H9 (cell line): ENCODE measurements around the gene GATC. TPM values are rescaled to one million over a fixed set of nuclear protein-coding genes. Genes with fewer than 3 reads are reported as not detected.

Experiments used
- DNase-seq: peaks from one replicate; pipeline ENCODE4 v3.0.0-alpha.2; 2017
- H2AFZ ChIP-seq: one replicate; pipeline ENCODE4 v1.6.1; 2013; ENCODE audit warnings: mild to moderate bottlenecking, low read length, control low read depth, moderate library complexity
- H2AK5ac ChIP-seq: 2 replicates; pipeline ENCODE4 v1.6.1; 2013; ENCODE audit warnings: low read length, control low read depth, mixed read lengths; ENCODE audit not compliant: insufficient read length
- H2BK120ac ChIP-seq: one replicate; pipeline ENCODE4 v1.6.1; 2013; ENCODE audit warnings: low read depth, mild to moderate bottlenecking, low read length, control low read depth, inconsistent platforms; ENCODE audit not compliant: poor library complexity, severe bottlenecking
- H2BK12ac ChIP-seq: 2 replicates; pipeline ENCODE4 v1.6.1; 2013; ENCODE audit warnings: low read length, control low read depth, mixed read lengths, low read depth; ENCODE audit not compliant: insufficient read length
- H2BK15ac ChIP-seq: 2 replicates; pipeline ENCODE4 v1.6.1; 2013; ENCODE audit warnings: low read depth, low read length, control low read depth
- H2BK20ac ChIP-seq: one replicate; pipeline ENCODE4 v1.6.1; 2013; ENCODE audit warnings: low read depth, mild to moderate bottlenecking, low read length, control low read depth, inconsistent platforms; ENCODE audit not compliant: poor library complexity, severe bottlenecking
- H2BK5ac ChIP-seq: 2 replicates; pipeline ENCODE4 v1.6.1; 2013; ENCODE audit warnings: low read length, control low read depth, mixed read lengths; ENCODE audit not compliant: insufficient read length
- H3K14ac ChIP-seq: 2 replicates; pipeline ENCODE4 v1.6.1; 2013; ENCODE audit warnings: low read length, control low read depth; ENCODE audit not compliant: insufficient read depth
- H3K18ac ChIP-seq: 2 replicates; pipeline ENCODE4 v1.6.1; 2013; ENCODE audit warnings: low read depth, mild to moderate bottlenecking, mixed read lengths, low read length, control low read depth; ENCODE audit not compliant: insufficient read length
- H3K23ac ChIP-seq: 2 replicates; pipeline ENCODE4 v1.6.1; 2013; ENCODE audit warnings: low read length, control low read depth, mixed read lengths, low read depth; ENCODE audit not compliant: insufficient read length
- H3K23me2 ChIP-seq: 2 replicates; pipeline ENCODE4 v1.6.1; 2013; ENCODE audit warnings: low read depth, mild to moderate bottlenecking, mixed read lengths, low read length, control low read depth; ENCODE audit not compliant: insufficient read length, poor library complexity, severe bottlenecking
- H3K27ac ChIP-seq: 2 replicates; pipeline ENCODE4 v1.5.1; 2013; ENCODE audit warnings: low read length, control low read depth, mixed read lengths, low read depth; ENCODE audit not compliant: insufficient read length
- H3K27me3 ChIP-seq: 2 replicates; pipeline ENCODE4 v1.6.1; 2013; ENCODE audit warnings: low read length, control low read depth, inconsistent platforms; ENCODE audit not compliant: insufficient read depth
- H3K4ac ChIP-seq: 2 replicates; pipeline ENCODE4 v1.6.1; 2013; ENCODE audit warnings: low read depth, mild to moderate bottlenecking, control low read depth, inconsistent platforms, low read length, moderate library complexity
- H3K4me1 ChIP-seq: 2 replicates; pipeline ENCODE4 v1.6.1; 2013; ENCODE audit warnings: low read length, control low read depth, inconsistent platforms; ENCODE audit not compliant: insufficient read depth
- H3K4me2 ChIP-seq: 2 replicates; pipeline ENCODE4 v1.6.1; 2013; ENCODE audit warnings: low read length, control low read depth, mixed read lengths; ENCODE audit not compliant: insufficient read length, insufficient read depth
- H3K56ac ChIP-seq: 2 replicates; pipeline ENCODE4 v1.6.1; 2013; ENCODE audit warnings: low read depth, mild to moderate bottlenecking, mixed read lengths, low read length, control low read depth; ENCODE audit not compliant: insufficient read length
- H3K79me1 ChIP-seq: 2 replicates; pipeline ENCODE4 v1.6.1; 2013; ENCODE audit warnings: low read depth, mild to moderate bottlenecking, moderate library complexity, low read length, control low read depth, inconsistent platforms; ENCODE audit not compliant: insufficient read depth, poor library complexity, severe bottlenecking
- H3K79me2 ChIP-seq: 2 replicates; pipeline ENCODE4 v1.6.1; 2013; ENCODE audit warnings: low read length, control low read depth, inconsistent platforms; ENCODE audit not compliant: insufficient read depth
- H3K9ac ChIP-seq: 2 replicates; pipeline ENCODE4 v1.6.1; 2013; ENCODE audit warnings: low read length, control low read depth, mixed read lengths; ENCODE audit not compliant: insufficient read length; ENCODE audit errors: extremely low read depth
- H3K9me3 ChIP-seq: one replicate; pipeline ENCODE4 v1.6.1; 2013; ENCODE audit warnings: low read depth, low read length, inconsistent platforms; ENCODE audit not compliant: control insufficient read depth
- H3T11ph ChIP-seq: one replicate; pipeline ENCODE4 v1.6.1; 2013; ENCODE audit warnings: mild to moderate bottlenecking, low read length, control low read depth, inconsistent platforms
- H4K20me1 ChIP-seq: one replicate; pipeline ENCODE4 v1.6.1; 2013; ENCODE audit not compliant: control insufficient read depth, insufficient read length, insufficient read depth
- H4K5ac ChIP-seq: 2 replicates; pipeline ENCODE4 v1.6.1; 2013; ENCODE audit warnings: low read depth, mild to moderate bottlenecking, mixed read lengths, low read length, control low read depth; ENCODE audit not compliant: insufficient read length
- H4K8ac ChIP-seq: replicated peaks from 2 replicates; pipeline ENCODE4 v1.6.1; 2013; ENCODE audit warnings: low read length, control low read depth, mixed read lengths, low read depth; ENCODE audit not compliant: insufficient read length
- H4K91ac ChIP-seq: 2 replicates; pipeline ENCODE4 v1.6.1; 2013; ENCODE audit warnings: low read depth, mild to moderate bottlenecking, moderate library complexity, mixed read lengths, low read length, control low read depth; ENCODE audit not compliant: insufficient read length
- H3K27ac Mint-ChIP-seq, 3 experiments: 2 replicates in 2 of 3; 3 replicates in 1 of 3; pipeline ENCODE4 v1.8.0; 2020 to 2021; ENCODE audit warnings: mixed read lengths in 3 of 3, mild to moderate bottlenecking in 1 of 3, moderate library complexity in 1 of 3
- H3K27me3 Mint-ChIP-seq: 2 replicates; pipeline ENCODE4 v1.8.0; 2021; ENCODE audit warnings: low read depth, mild to moderate bottlenecking, moderate library complexity, mixed read lengths
- H3K36me3 Mint-ChIP-seq, 3 experiments: 2 replicates in 2 of 3; 3 replicates in 1 of 3; pipeline ENCODE4 v1.8.0; 2020 to 2021; ENCODE audit warnings: low read depth in 3 of 3, mixed read lengths in 3 of 3; ENCODE audit not compliant: insufficient read depth in 1 of 3
- H3K4me1 Mint-ChIP-seq, 2 experiments: 2 replicates each; pipeline ENCODE4 v1.8.0; 2020; ENCODE audit warnings: mixed read lengths in 2 of 2
- H3K4me3 Mint-ChIP-seq, 2 experiments: 2 replicates in 1 of 2; 3 replicates in 1 of 2; pipeline ENCODE4 v1.8.0; 2020 to 2021; ENCODE audit warnings: mild to moderate bottlenecking in 2 of 2, mixed read lengths in 2 of 2, moderate library complexity in 1 of 2
- H3K9me3 Mint-ChIP-seq, 2 experiments: 2 replicates in 1 of 2; 3 replicates in 1 of 2; pipeline ENCODE4 v1.8.0; 2020; ENCODE audit warnings: mild to moderate bottlenecking in 2 of 2, mixed read lengths in 2 of 2, moderate library complexity in 1 of 2
- CTCF ChIP-seq: fragments of 200-600 bp; sonication (generic); conservative IDR thresholded peaks from 3 replicates; pipeline ENCODE4 v1.8.0; 2021; ENCODE audit warnings: antibody characterized with exemption, mild to moderate bottlenecking
- WGBS: extraction: QIAGEN DNeasy Blood & Tissue Kit; methylation state at CpG from one replicate; pipeline ENCODE4 v1.1.7; 2013; ENCODE audit warnings: missing lambda C conversion rate, low lambda C conversion rate, mixed read lengths; ENCODE audit not compliant: insufficient read length; ENCODE audit errors: extremely low coverage; 5-methylcytosine and 5-hydroxymethylcytosine counted together
- total RNA-seq: library from RNA; stranded (reverse); gene quantifications from 2 replicates; pipeline ENCODE4 v1.2.1, GENCODE V29; 2021

Gene GATC
- total RNA-seq, 1 experiment from 2014 or later: 25.9 TPM

- Histone ChIP-seq H4K20me1 (no peaks in the 10 kb centered on the region), H3K79me1 (no peaks in the 10 kb centered on the region), H2BK5ac (no peak overlapping the region), H3K14ac (no peak overlapping the region), H3K4me1 (no peaks in the 10 kb centered on the region; the same call in 1 of the 2 replicates), H2AK5ac (no peak overlapping the region), H3K27me3 (no peaks in the 10 kb centered on the region), H3K56ac (no peak overlapping the region), H4K91ac (no peak overlapping the region), H3K23ac (no peak overlapping the region), H3T11ph (no peak overlapping the region), H3K4me2 (no peak overlapping the region), H2AFZ (no peak overlapping the region), H4K5ac (no peak overlapping the region), H3K79me2 (no peaks in the 10 kb centered on the region), H3K23me2 (no peaks in the 10 kb centered on the region), H2BK20ac (no peak overlapping the region), H2BK120ac (no peak overlapping the region), H3K4ac (no peak overlapping the region), H3K9me3 (no peaks in the 10 kb centered on the region), H3K27ac (no peak overlapping the region), H2BK15ac (no peak overlapping the region), H2BK12ac (no peak overlapping the region), H4K8ac (no peak overlapping the region), H3K18ac (no peak overlapping the region), H3K9ac (no peak overlapping the region)
- H3K36me3 Mint-ChIP-seq: no peaks in the 10 kb centered on the region; a peak in 2 of 7 replicates
- WGBS: no CpG with 5 or more reads among the region's 1 CpG
- DNase-seq: no peak
- H3K27ac Mint-ChIP-seq: 0 out of 7 replicates have a peak overlapping the region, but pooled peaks of 1 of the 3 experiments have one; percentile 39
- TF ChIP-seq CTCF: no peak
- no peaks in the 10 kb centered on the region for H3K27me3 Mint-ChIP-seq
- H3K4me3 Mint-ChIP-seq: no peak overlapping the region
- peaks cover 7 to 8% of the 10 kb centered on the region in 2 experiments for H3K4me1 Mint-ChIP-seq
- H3K9me3 Mint-ChIP-seq: no peaks in the 10 kb centered on the region
Observed at GRCh38 chr12:120480211-120480610, 34.0 kb downstream of the GATC start.
